Erythroblast (primary cell): ENCODE results near the gene MED12L.

Source experiments
- GATA1 ChIP-seq: IDR thresholded peaks from 2 replicates; pipeline ENCODE4 v1.6.1; 2011; ENCODE audit warnings: low read depth, mild to moderate bottlenecking, control low read depth, low read length, moderate library complexity
- POLR2A ChIP-seq: IDR thresholded peaks from 2 replicates; pipeline ENCODE4 v1.6.1; 2011; ENCODE audit warnings: mild to moderate bottlenecking, low read length

- TF ChIP-seq POLR2A (no peak), GATA1 (no peak)
These were observed 213.5 kb downstream of the MED12L start for GRCh38 chr3:151299006-151299405.
